ENCODE data around the gene UBD. TPM values are rescaled to one million over a fixed set of nuclear protein-coding genes. Genes with fewer than 3 reads are reported as not detected.
A peak's percentile ranks its signal among the peaks of the same experiment; 100 is the strongest.

The UBD gene
- total RNA-seq, 2 donors from 2014 or later = not detected

- DNase-seq (ENCODE audit: low spot score) = peak; percentile 26
- H3K27ac ChIP-seq = no peak overlapping the region
These were observed 38.4 kb downstream of the UBD start for GRCh38 chr6:29521006-29521680.

DNA sequence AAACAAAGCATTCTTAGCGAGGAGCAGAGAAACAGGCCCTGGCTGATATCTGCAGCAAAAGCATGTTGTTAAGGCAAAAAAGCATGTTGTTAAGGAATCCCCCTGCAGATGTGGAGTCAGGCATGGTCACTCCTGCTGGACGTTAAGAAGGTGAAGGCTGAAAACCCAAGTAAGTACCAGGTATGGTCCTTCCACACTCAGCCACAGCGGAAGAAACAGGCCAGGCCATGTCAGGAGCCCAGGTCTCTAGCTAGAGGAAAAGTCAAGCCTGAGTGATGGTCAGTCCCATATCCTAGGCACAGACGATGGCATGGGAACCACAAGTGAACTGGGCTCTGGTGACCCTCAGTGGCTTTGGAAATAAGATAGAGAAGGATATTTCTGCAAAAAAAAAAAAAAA lies 39.3 kb downstream of the UBD start:
- H3K4me3 ChIP-seq = no peak overlapping the region
- H3K27ac ChIP-seq = no peak overlapping the region
- DNase-seq (ENCODE audit: low spot score) = no peak
- H3K36me3 ChIP-seq = no peaks in the 10 kb centered on the region
- H3K27me3 ChIP-seq = no peaks in the 10 kb centered on the region
- H3K4me1 ChIP-seq = no peaks in the 10 kb centered on the region
- TF ChIP-seq, protein P1, sequence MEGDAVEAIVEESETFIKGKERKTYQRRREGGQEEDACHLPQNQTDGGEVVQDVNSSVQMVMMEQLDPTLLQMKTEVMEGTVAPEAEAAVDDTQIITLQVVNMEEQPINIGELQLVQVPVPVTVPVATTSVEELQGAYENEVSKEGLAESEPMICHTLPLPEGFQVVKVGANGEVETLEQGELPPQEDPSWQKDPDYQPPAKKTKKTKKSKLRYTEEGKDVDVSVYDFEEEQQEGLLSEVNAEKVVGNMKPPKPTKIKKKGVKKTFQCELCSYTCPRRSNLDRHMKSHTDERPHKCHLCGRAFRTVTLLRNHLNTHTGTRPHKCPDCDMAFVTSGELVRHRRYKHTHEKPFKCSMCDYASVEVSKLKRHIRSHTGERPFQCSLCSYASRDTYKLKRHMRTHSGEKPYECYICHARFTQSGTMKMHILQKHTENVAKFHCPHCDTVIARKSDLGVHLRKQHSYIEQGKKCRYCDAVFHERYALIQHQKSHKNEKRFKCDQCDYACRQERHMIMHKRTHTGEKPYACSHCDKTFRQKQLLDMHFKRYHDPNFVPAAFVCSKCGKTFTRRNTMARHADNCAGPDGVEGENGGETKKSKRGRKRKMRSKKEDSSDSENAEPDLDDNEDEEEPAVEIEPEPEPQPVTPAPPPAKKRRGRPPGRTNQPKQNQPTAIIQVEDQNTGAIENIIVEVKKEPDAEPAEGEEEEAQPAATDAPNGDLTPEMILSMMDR (IDR thresholded peaks at IDR 0.05) = no peak
- H3K9me3 ChIP-seq = no peaks in the 10 kb centered on the region

More at GRCh38 chr6:29521006-29521680, 38.4 kb downstream of the UBD start:
- no peaks in the 10 kb centered on the region for H3K4me1 ChIP-seq
- H3K36me3 ChIP-seq = no peaks in the 10 kb centered on the region
- TF ChIP-seq, protein P1 (IDR thresholded peaks at IDR 0.05) = no peak
- H3K4me3 ChIP-seq = no peak overlapping the region
- H3K27me3 ChIP-seq = no peaks in the 10 kb centered on the region
- H3K9me3 ChIP-seq = no peaks in the 10 kb centered on the region

- H3K27ac ChIP-seq = no peak overlapping the region
- H3K4me1 ChIP-seq = no peaks in the 10 kb centered on the region
- H3K4me3 ChIP-seq = no peak overlapping the region
- H3K27me3 ChIP-seq = no peaks in the 10 kb centered on the region
- no peaks in the 10 kb centered on the region for H3K36me3 ChIP-seq
- no peaks in the 10 kb centered on the region for H3K9me3 ChIP-seq
- TF ChIP-seq, protein P1 (IDR thresholded peaks at IDR 0.05) = no peak
- DNase-seq (ENCODE audit: low spot score) = no peak
These were observed 40.1 kb downstream of the UBD start for GRCh38 chr6:29519291-29520010.

- DNase-seq (ENCODE audit: low spot score) = no peak
- no peak overlapping the region for H3K4me3 ChIP-seq
- H3K9me3 ChIP-seq = no peaks in the 10 kb centered on the region
- no peaks in the 10 kb centered on the region for H3K36me3 ChIP-seq
- no peak overlapping the region for H3K27ac ChIP-seq
- H3K27me3 ChIP-seq = no peaks in the 10 kb centered on the region
- TF ChIP-seq, protein P1 (IDR thresholded peaks at IDR 0.05) = no peak
- no peaks in the 10 kb centered on the region for H3K4me1 ChIP-seq
These were observed 41.6 kb downstream of the UBD start for GRCh38 chr6:29517728-29518440.

GRCh38 chr6:29517245-29517644 lies 42.3 kb downstream of the UBD start:
- Histone ChIP-seq H3K4me3 (no peak overlapping the region), H3K9me3 (no peaks in the 10 kb centered on the region), H3K36me3 (no peaks in the 10 kb centered on the region), H3K4me1 (no peaks in the 10 kb centered on the region), H3K27me3 (no peaks in the 10 kb centered on the region), H3K27ac (no peak overlapping the region)
- no peak for DNase-seq (ENCODE audit: low spot score)
- TF ChIP-seq, protein P1 (IDR thresholded peaks at IDR 0.05) = no peak

Measured in right atrium auricular region (tissue), 2 donors.